HFF-Myc (cell line): ENCODE results near the gene GPRC5D.

ENCODE experiments used
- DNase-seq: peaks from one replicate; pipeline ENCODE4 v3.0.0-alpha.2; 2011; ENCODE audit warnings: low read depth; ENCODE audit errors: extremely low read depth
- H3K4me3 ChIP-seq: replicated peaks from 2 replicates; pipeline ENCODE4 v1.5.1; 2011; ENCODE audit warnings: low read depth, mild to moderate bottlenecking, control low read depth, low read length
- CTCF ChIP-seq: IDR thresholded peaks from 2 replicates; pipeline ENCODE4 v1.5.1; 2012; ENCODE audit warnings: mild to moderate bottlenecking, low read depth, low read length, control low read depth; ENCODE audit errors: missing control alignments

Gene GPRC5D

GRCh38 chr12:12892681-12893141 lies 59.3 kb downstream of the GPRC5D start:
- no peak for DNase-seq
- peak overlapping the region; percentile 51 for H3K4me3 ChIP-seq
- TF ChIP-seq CTCF, result no peak

GRCh38 chr12:12891881-12892355 lies 60.1 kb downstream of the GPRC5D start:
- peak overlapping the region; percentile 51 for H3K4me3 ChIP-seq
- TF ChIP-seq CTCF, result no peak
- no peak for DNase-seq

- DNase-seq, result peak; percentile 80
- peak; percentile 18 for TF ChIP-seq CTCF
- peak within 1 kb of the TSS; percentile 51 for H3K4me3 ChIP-seq
These were observed 60.7 kb downstream of the GPRC5D start, which contains the start of gene GPRC5A for GRCh38 chr12:12891080-12891880. TSS of gene GPRC5A (plus strand) at chr12:12891562. CDS start at chr12:12908250, 16,688 bp downstream.
